KMS-11 (cell line): ENCODE data around the gene KDM5A.

ENCODE experiments used
- H2AFZ ChIP-seq: fragments of 200-600 bp; sonication (generic); 2 replicates; pipeline ENCODE4 v1.6.1; 2016; ENCODE audit warnings: antibody characterized with exemption, mixed run types, low read depth
- H3K27ac ChIP-seq: fragments of 200-600 bp; sonication (generic); 2 replicates; pipeline ENCODE4 v1.6.1; 2016; ENCODE audit warnings: mild to moderate bottlenecking, mixed run types
- H3K27me3 ChIP-seq: fragments of 200-600 bp; sonication (generic); 2 replicates; pipeline ENCODE4 v1.6.1; 2017; ENCODE audit warnings: mild to moderate bottlenecking, low read depth, mixed run types, moderate library complexity; ENCODE audit not compliant: insufficient read depth
- H3K36me3 ChIP-seq: fragments of 200-600 bp; sonication (generic); 2 replicates; pipeline ENCODE4 v1.6.1; 2017; ENCODE audit warnings: mild to moderate bottlenecking, mixed run types; ENCODE audit not compliant: insufficient read depth
- H3K4me1 ChIP-seq: fragments of 200-600 bp; sonication (generic); 2 replicates; pipeline ENCODE4 v1.6.1; 2016; ENCODE audit warnings: mild to moderate bottlenecking, low read depth, mixed run types; ENCODE audit not compliant: poor library complexity, severe bottlenecking
- H3K4me2 ChIP-seq: fragments of 200-600 bp; sonication (generic); 2 replicates; pipeline ENCODE4 v1.7.0; 2016; ENCODE audit warnings: mild to moderate bottlenecking, mixed run types
- H3K4me3 ChIP-seq: fragments of 200-600 bp; sonication (generic); IDR thresholded peaks from 2 replicates; pipeline ENCODE4 v1.6.1; 2017; ENCODE audit warnings: low read depth, low read length, mixed read lengths; ENCODE audit not compliant: insufficient read depth
- H3K79me2 ChIP-seq: fragments of 200-600 bp; sonication (generic); 2 replicates; pipeline ENCODE4 v1.6.1; 2016; ENCODE audit warnings: low read depth, mixed run types; ENCODE audit not compliant: insufficient read depth
- H3K9ac ChIP-seq: fragments of 200-600 bp; sonication (generic); 2 replicates; pipeline ENCODE4 v1.6.1; 2016; ENCODE audit warnings: mild to moderate bottlenecking, mixed run types
- H4K20me1 ChIP-seq: fragments of 200-600 bp; sonication (generic); 2 replicates; pipeline ENCODE4 v1.6.1; 2016; ENCODE audit warnings: mild to moderate bottlenecking, mixed run types; ENCODE audit not compliant: insufficient read depth
- TF ChIP-seq, protein P1 (sequence below): fragments of 200-600 bp; sonication (generic); conservative IDR thresholded peaks from 2 replicates; pipeline ENCODE4 v1.6.1; 2017; ENCODE audit warnings: low read depth, mild to moderate bottlenecking, antibody characterized with exemption, low read length, moderate library complexity, mixed read lengths

KDM5A gene

GRCh38 chr12:232731-233614, 156.1 kb downstream of the KDM5A start:
- TF ChIP-seq, protein P1, sequence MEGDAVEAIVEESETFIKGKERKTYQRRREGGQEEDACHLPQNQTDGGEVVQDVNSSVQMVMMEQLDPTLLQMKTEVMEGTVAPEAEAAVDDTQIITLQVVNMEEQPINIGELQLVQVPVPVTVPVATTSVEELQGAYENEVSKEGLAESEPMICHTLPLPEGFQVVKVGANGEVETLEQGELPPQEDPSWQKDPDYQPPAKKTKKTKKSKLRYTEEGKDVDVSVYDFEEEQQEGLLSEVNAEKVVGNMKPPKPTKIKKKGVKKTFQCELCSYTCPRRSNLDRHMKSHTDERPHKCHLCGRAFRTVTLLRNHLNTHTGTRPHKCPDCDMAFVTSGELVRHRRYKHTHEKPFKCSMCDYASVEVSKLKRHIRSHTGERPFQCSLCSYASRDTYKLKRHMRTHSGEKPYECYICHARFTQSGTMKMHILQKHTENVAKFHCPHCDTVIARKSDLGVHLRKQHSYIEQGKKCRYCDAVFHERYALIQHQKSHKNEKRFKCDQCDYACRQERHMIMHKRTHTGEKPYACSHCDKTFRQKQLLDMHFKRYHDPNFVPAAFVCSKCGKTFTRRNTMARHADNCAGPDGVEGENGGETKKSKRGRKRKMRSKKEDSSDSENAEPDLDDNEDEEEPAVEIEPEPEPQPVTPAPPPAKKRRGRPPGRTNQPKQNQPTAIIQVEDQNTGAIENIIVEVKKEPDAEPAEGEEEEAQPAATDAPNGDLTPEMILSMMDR = no peak
- Histone ChIP-seq H3K4me2 (no peak overlapping the region), H3K27me3 (peaks cover 4% of the 10 kb centered on the region; the same call in 1 of the 2 replicates), H2AFZ (no peak overlapping the region), H3K79me2 (no peaks in the 10 kb centered on the region), H3K9ac (no peak overlapping the region), H4K20me1 (no peaks in the 10 kb centered on the region), H3K4me1 (no peaks in the 10 kb centered on the region), H3K36me3 (no peaks in the 10 kb centered on the region), H3K27ac (no peak overlapping the region), H3K4me3 (no peak overlapping the region)

GRCh38 chr12:230925-231671, 158.0 kb downstream of the KDM5A start:
- no peak overlapping the region for H3K4me3 ChIP-seq
- no peaks in the 10 kb centered on the region for H3K4me1 ChIP-seq
- H3K4me2 ChIP-seq = no peak overlapping the region
- no peak overlapping the region for H3K27ac ChIP-seq
- no peak overlapping the region for H3K9ac ChIP-seq
- H4K20me1 ChIP-seq = no peaks in the 10 kb centered on the region
- no peaks in the 10 kb centered on the region for H3K79me2 ChIP-seq
- TF ChIP-seq, protein P1 = no peak
- H3K36me3 ChIP-seq = no peaks in the 10 kb centered on the region
- H2AFZ ChIP-seq = no peak overlapping the region
- peaks cover 8% of the 10 kb centered on the region; the same call in 1 of the 2 replicates for H3K27me3 ChIP-seq
